OCI-LY1 (cell line): Measurements from ENCODE around the gene FAM174A.
A peak's percentile ranks its signal among the peaks of the same experiment; 100 is the strongest.

Experiments used
- H2AFZ ChIP-seq: fragments of 200-600 bp; sonication (generic), shearing (Covaris generic); 2 replicates; pipeline ENCODE4 v1.6.0; 2014; ENCODE audit warnings: antibody characterized with exemption, mild to moderate bottlenecking, low read length
- H3F3A ChIP-seq: fragments of 200-600 bp; sonication (generic), shearing (Covaris generic); 2 replicates; pipeline ENCODE4 v1.6.0; 2014; ENCODE audit warnings: mild to moderate bottlenecking, antibody characterized with exemption, low read length, moderate library complexity; ENCODE audit not compliant: insufficient read depth
- H3K27ac ChIP-seq: fragments of 200-600 bp; sonication (generic); 2 replicates; pipeline ENCODE4 v1.5.1; 2014; ENCODE audit warnings: low read length, mixed run types, mild to moderate bottlenecking, low read depth; ENCODE audit not compliant: poor library complexity, severe bottlenecking
- H3K27me3 ChIP-seq: fragments of 200-600 bp; sonication (generic); 2 replicates; pipeline ENCODE4 v1.6.0; 2014; ENCODE audit warnings: antibody characterized with exemption, mild to moderate bottlenecking, low read length, moderate library complexity; ENCODE audit not compliant: insufficient read depth
- H3K36me3 ChIP-seq: fragments of 200-600 bp; sonication (generic); 2 replicates; pipeline ENCODE4 v1.6.1; 2014; ENCODE audit warnings: mild to moderate bottlenecking, antibody characterized with exemption, low read length, moderate library complexity, mixed read lengths; ENCODE audit not compliant: insufficient read depth
- H3K4me1 ChIP-seq: fragments of 200-600 bp; sonication (generic); 2 replicates; pipeline ENCODE4 v1.5.1; 2014; ENCODE audit warnings: mild to moderate bottlenecking, low read length, moderate library complexity; ENCODE audit not compliant: insufficient read depth, severe bottlenecking
- H3K4me2 ChIP-seq: fragments of 200-600 bp; sonication (generic), shearing (Covaris generic); 2 replicates; pipeline ENCODE4 v1.6.1; 2014; ENCODE audit warnings: low read length
- H3K4me3 ChIP-seq: fragments of 200-600 bp; sonication (generic); 2 replicates; pipeline ENCODE4 v1.5.1; 2014; ENCODE audit warnings: low read length, low read depth, mild to moderate bottlenecking, mixed read lengths; ENCODE audit not compliant: poor library complexity, severe bottlenecking
- H3K79me2 ChIP-seq: fragments of 200-600 bp; shearing (Covaris generic); 2 replicates; pipeline ENCODE4 v1.6.1; 2016; ENCODE audit warnings: mixed run types, low read length, mixed read lengths; ENCODE audit not compliant: insufficient read depth
- H3K9ac ChIP-seq: fragments of 200-600 bp; sonication (generic), shearing (Covaris generic); 2 replicates; pipeline ENCODE4 v1.6.1; 2014; ENCODE audit warnings: mild to moderate bottlenecking, low read length, mixed read lengths
- H3K9me2 ChIP-seq: fragments of 200-600 bp; sonication (generic), shearing (Covaris generic); 2 replicates; pipeline ENCODE4 v1.6.1; 2014; ENCODE audit warnings: low read depth, mild to moderate bottlenecking, low read length, mixed read lengths
- H3K9me3 ChIP-seq: fragments of 200-600 bp; shearing (Covaris generic); 2 replicates; pipeline ENCODE4 v1.6.1; 2014; ENCODE audit warnings: low read length, mixed read lengths
- H4K20me1 ChIP-seq: fragments of 200-600 bp; sonication (generic), shearing (Covaris generic); 2 replicates; pipeline ENCODE4 v1.6.0; 2016; ENCODE audit warnings: mild to moderate bottlenecking, low read length; ENCODE audit not compliant: insufficient read depth
- EZH2 ChIP-seq: fragments of 200-600 bp; sonication (generic), shearing (Covaris generic); IDR thresholded peaks from 2 replicates; pipeline ENCODE4 v1.8.0; 2017; ENCODE audit warnings: borderline replicate concordance, mixed run types, mild to moderate bottlenecking, antibody characterized with exemption, low read length, moderate library complexity, mixed read lengths
- TF ChIP-seq, protein P1 (sequence below): fragments of 200-600 bp; sonication (generic), shearing (Covaris generic); IDR thresholded peaks from 2 replicates; pipeline ENCODE4 v1.5.1; 2017; ENCODE audit warnings: mild to moderate bottlenecking, antibody characterized with exemption, low read length, moderate library complexity, mixed read lengths

FAM174A gene

GRCh38 chr5:100616981-100617380 is 81.8 kb downstream of the FAM174A start:
- Histone ChIP-seq H3F3A (no peaks in the 10 kb centered on the region), H3K36me3 (no peaks in the 10 kb centered on the region), H2AFZ (no peak overlapping the region), H3K9me2 (no peaks in the 10 kb centered on the region), H3K4me3 (no peak overlapping the region), H3K27me3 (no peaks in the 10 kb centered on the region), H3K4me2 (no peak overlapping the region), H3K27ac (no peak overlapping the region), H3K9ac (no peak overlapping the region), H3K4me1 (no peaks in the 10 kb centered on the region), H3K9me3 (no peaks in the 10 kb centered on the region), H3K79me2 (no peaks in the 10 kb centered on the region), H4K20me1 (no peaks in the 10 kb centered on the region)
- TF ChIP-seq, protein P1, sequence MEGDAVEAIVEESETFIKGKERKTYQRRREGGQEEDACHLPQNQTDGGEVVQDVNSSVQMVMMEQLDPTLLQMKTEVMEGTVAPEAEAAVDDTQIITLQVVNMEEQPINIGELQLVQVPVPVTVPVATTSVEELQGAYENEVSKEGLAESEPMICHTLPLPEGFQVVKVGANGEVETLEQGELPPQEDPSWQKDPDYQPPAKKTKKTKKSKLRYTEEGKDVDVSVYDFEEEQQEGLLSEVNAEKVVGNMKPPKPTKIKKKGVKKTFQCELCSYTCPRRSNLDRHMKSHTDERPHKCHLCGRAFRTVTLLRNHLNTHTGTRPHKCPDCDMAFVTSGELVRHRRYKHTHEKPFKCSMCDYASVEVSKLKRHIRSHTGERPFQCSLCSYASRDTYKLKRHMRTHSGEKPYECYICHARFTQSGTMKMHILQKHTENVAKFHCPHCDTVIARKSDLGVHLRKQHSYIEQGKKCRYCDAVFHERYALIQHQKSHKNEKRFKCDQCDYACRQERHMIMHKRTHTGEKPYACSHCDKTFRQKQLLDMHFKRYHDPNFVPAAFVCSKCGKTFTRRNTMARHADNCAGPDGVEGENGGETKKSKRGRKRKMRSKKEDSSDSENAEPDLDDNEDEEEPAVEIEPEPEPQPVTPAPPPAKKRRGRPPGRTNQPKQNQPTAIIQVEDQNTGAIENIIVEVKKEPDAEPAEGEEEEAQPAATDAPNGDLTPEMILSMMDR, result no peak
- TF ChIP-seq EZH2, result no peak

DNA sequence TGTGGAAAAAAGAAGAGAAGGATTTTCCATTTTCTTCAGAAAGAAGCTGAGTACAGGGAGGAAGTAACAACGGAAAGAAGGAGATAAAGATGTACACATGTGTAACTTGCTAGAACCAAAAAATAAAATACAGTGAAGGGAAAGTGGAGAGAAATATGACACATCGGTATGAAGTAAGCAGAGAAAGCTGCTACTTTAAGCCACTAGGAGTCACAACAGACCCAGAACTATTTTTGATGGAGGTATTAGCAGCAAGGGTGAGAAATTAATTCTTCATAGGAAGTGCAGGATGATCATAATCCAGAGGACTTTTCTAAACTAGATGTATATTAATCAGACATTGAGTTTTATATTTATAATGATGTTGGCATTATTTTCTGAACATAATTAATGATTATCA is 88.5 kb downstream of the FAM174A start:
- no peaks in the 10 kb centered on the region for H3K79me2 ChIP-seq
- no peaks in the 10 kb centered on the region for H3K27me3 ChIP-seq
- no peaks in the 10 kb centered on the region for H3K9me2 ChIP-seq
- H3K9ac ChIP-seq, result no peak overlapping the region
- no peak overlapping the region for H2AFZ ChIP-seq
- no peaks in the 10 kb centered on the region for H3K36me3 ChIP-seq
- no peak overlapping the region for H3K4me3 ChIP-seq
- no peak overlapping the region for H3K27ac ChIP-seq
- no peaks in the 10 kb centered on the region for H3K9me3 ChIP-seq
- no peak overlapping the region for H3K4me2 ChIP-seq
- H4K20me1 ChIP-seq, result no peaks in the 10 kb centered on the region
- TF ChIP-seq, protein P1, result peak; percentile 53
- no peak for TF ChIP-seq EZH2
- H3F3A ChIP-seq, result no peaks in the 10 kb centered on the region
- peaks cover 4% of the 10 kb centered on the region for H3K4me1 ChIP-seq

DNA sequence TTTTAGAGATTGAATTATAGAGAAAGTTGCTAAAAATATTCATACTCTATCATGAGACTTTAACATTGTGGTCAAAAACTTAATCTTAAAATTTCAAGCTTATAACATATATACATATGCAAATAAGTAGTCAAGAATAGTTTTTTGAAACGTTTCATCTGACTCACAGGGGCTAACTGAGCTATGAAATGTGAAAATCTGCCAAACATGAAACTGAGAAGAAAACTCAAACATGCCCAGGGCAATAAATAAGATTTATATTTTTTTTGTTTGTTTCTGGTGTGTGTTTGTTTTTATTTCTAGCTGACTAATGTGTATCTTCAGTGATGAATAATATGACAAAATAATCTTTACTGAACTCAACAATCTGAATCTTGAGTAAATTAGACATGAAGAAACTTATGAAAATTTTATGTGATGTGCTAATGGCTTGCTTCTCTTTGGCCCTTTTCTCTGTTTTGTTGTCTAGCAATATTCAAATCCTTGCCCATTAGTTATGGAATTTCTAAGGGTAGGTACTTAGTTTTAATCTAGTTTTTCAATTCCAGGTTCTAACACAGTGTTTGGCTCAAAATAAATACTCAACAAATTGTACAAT is 99.9 kb downstream of the FAM174A start:
- H3K27ac ChIP-seq, result no peak overlapping the region
- no peak overlapping the region for H3K4me2 ChIP-seq
- H3K36me3 ChIP-seq, result no peaks in the 10 kb centered on the region
- no peak for TF ChIP-seq EZH2
- TF ChIP-seq, protein P1, result no peak
- H3F3A ChIP-seq, result no peaks in the 10 kb centered on the region
- H3K9me3 ChIP-seq, result no peaks in the 10 kb centered on the region
- H3K79me2 ChIP-seq, result no peaks in the 10 kb centered on the region
- no peaks in the 10 kb centered on the region for H3K9me2 ChIP-seq
- H3K4me1 ChIP-seq, result no peaks in the 10 kb centered on the region
- no peak overlapping the region for H3K9ac ChIP-seq
- no peaks in the 10 kb centered on the region for H3K27me3 ChIP-seq
- no peak overlapping the region for H3K4me3 ChIP-seq
- no peak overlapping the region for H2AFZ ChIP-seq
- no peaks in the 10 kb centered on the region for H4K20me1 ChIP-seq
